SH-SY5Y (cell line): Measurements from ENCODE around the gene TNS1.

ENCODE experiments used
- GATA2 ChIP-seq: IDR thresholded peaks from 2 replicates; pipeline ENCODE4 v1.6.1; 2011; ENCODE audit warnings: mild to moderate bottlenecking, low read depth, low read length
- GATA3 ChIP-seq: IDR thresholded peaks from 2 replicates; pipeline ENCODE4 v1.6.1; 2011; ENCODE audit warnings: low read depth, mild to moderate bottlenecking, low read length, moderate library complexity

- TF ChIP-seq GATA3 (no peak), GATA2 (no peak)
Measured at GRCh38 chr2:217791551-217791950, 211.2 kb downstream of the TNS1 start.
